Nephron progenitor cell (in vitro differentiated cells): ENCODE data around the gene GNLY.

ENCODE experiments used
- DNase-seq: peaks from one replicate; pipeline ENCODE4 v3.0.0; 2021
- H3K27ac Mint-ChIP-seq: 2 replicates; pipeline ENCODE4 v1.8.0; 2021; ENCODE audit warnings: mild to moderate bottlenecking, moderate library complexity, mixed read lengths
- H3K27me3 Mint-ChIP-seq: 2 replicates; pipeline ENCODE4 v1.8.0; 2021; ENCODE audit warnings: mild to moderate bottlenecking, low read depth, mixed read lengths; ENCODE audit not compliant: poor library complexity
- H3K36me3 Mint-ChIP-seq: 2 replicates; pipeline ENCODE4 v1.8.0; 2021; ENCODE audit warnings: low read depth, mixed read lengths
- H3K4me1 Mint-ChIP-seq: 2 replicates; pipeline ENCODE4 v1.8.0; 2021; ENCODE audit warnings: mixed read lengths
- H3K4me3 Mint-ChIP-seq: 2 replicates; pipeline ENCODE4 v1.8.0; 2021; ENCODE audit warnings: mild to moderate bottlenecking, moderate library complexity, mixed read lengths
- H3K9me3 Mint-ChIP-seq: 2 replicates; pipeline ENCODE4 v1.8.0; 2021; ENCODE audit warnings: mild to moderate bottlenecking, moderate library complexity, mixed read lengths
- TF ChIP-seq, protein P1 (sequence below): fragments of 200-600 bp; sonication (generic); IDR thresholded peaks from 2 replicates; pipeline ENCODE4 v1.5.0; 2021; ENCODE audit warnings: antibody characterized with exemption

GNLY gene

GRCh38 chr2:85734942-85735608, 40.9 kb downstream of the GNLY start:
- TF ChIP-seq, protein P1, sequence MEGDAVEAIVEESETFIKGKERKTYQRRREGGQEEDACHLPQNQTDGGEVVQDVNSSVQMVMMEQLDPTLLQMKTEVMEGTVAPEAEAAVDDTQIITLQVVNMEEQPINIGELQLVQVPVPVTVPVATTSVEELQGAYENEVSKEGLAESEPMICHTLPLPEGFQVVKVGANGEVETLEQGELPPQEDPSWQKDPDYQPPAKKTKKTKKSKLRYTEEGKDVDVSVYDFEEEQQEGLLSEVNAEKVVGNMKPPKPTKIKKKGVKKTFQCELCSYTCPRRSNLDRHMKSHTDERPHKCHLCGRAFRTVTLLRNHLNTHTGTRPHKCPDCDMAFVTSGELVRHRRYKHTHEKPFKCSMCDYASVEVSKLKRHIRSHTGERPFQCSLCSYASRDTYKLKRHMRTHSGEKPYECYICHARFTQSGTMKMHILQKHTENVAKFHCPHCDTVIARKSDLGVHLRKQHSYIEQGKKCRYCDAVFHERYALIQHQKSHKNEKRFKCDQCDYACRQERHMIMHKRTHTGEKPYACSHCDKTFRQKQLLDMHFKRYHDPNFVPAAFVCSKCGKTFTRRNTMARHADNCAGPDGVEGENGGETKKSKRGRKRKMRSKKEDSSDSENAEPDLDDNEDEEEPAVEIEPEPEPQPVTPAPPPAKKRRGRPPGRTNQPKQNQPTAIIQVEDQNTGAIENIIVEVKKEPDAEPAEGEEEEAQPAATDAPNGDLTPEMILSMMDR = no peak
- Mint-ChIP-seq H3K27ac (no peak overlapping the region), H3K4me3 (no peak overlapping the region)

GRCh38 chr2:85735691-85736090, 41.5 kb downstream of the GNLY start:
- peaks cover 20% of the 10 kb centered on the region for H3K27me3 Mint-ChIP-seq
- H3K4me1 Mint-ChIP-seq = peaks cover 24% of the 10 kb centered on the region
- TF ChIP-seq, protein P1 = no peak
- H3K36me3 Mint-ChIP-seq = peaks cover 6% of the 10 kb centered on the region
- H3K27ac Mint-ChIP-seq = no peak overlapping the region
- H3K4me3 Mint-ChIP-seq = no peak overlapping the region
- DNase-seq = no peak
- peaks cover 8% of the 10 kb centered on the region for H3K9me3 Mint-ChIP-seq

More at GRCh38 chr2:85734942-85735608, 40.9 kb downstream of the GNLY start:
- Mint-ChIP-seq H3K36me3 (peaks cover 3% of the 10 kb centered on the region), H3K4me1 (peaks cover 24% of the 10 kb centered on the region), H3K9me3 (peaks cover 4% of the 10 kb centered on the region), H3K27me3 (peaks cover 17% of the 10 kb centered on the region)
- DNase-seq = no peak

- H3K27me3 Mint-ChIP-seq = peaks cover 20% of the 10 kb centered on the region
- no peak for DNase-seq
- TF ChIP-seq, protein P1 = no peak
- H3K9me3 Mint-ChIP-seq = peaks cover 14% of the 10 kb centered on the region
- H3K4me1 Mint-ChIP-seq = peaks cover 21% of the 10 kb centered on the region
- H3K4me3 Mint-ChIP-seq = no peak overlapping the region
- H3K27ac Mint-ChIP-seq = no peak overlapping the region
- H3K36me3 Mint-ChIP-seq = peaks cover 6% of the 10 kb centered on the region
Measured at GRCh38 chr2:85736456-85737355, 42.5 kb downstream of the GNLY start.

DNA sequence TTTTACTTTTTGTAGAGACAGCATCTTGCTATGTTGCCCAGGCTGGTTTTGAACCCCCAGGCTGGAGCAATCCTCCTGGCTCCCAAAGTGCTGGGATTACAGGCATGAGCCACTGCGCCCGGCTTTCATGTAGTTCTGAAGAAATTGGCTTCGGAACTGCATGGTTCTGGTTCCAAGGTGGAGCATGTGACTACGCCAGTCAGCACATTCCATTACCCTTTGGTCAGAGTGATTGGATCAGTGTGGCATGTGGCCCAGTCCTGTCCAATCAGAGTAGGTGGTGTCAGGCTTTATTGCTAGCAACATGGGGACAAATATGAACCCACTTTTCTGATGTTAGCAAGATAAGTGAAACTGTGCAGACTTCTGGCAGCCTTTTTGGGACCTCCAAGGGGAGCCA, 43.3 kb downstream of the GNLY start:
- H3K4me3 Mint-ChIP-seq = no peak overlapping the region
- H3K4me1 Mint-ChIP-seq = peaks cover 26% of the 10 kb centered on the region
- no peak overlapping the region for H3K27ac Mint-ChIP-seq
- H3K9me3 Mint-ChIP-seq = peaks cover 14% of the 10 kb centered on the region
- peaks cover 20% of the 10 kb centered on the region for H3K27me3 Mint-ChIP-seq
- no peak for DNase-seq
- peaks cover 6% of the 10 kb centered on the region for H3K36me3 Mint-ChIP-seq
- TF ChIP-seq, protein P1 = no peak

GRCh38 chr2:85737961-85738360, 43.8 kb downstream of the GNLY start:
- peaks cover 26% of the 10 kb centered on the region for H3K4me1 Mint-ChIP-seq
- H3K27ac Mint-ChIP-seq = no peak overlapping the region
- H3K4me3 Mint-ChIP-seq = no peak overlapping the region
- H3K27me3 Mint-ChIP-seq = peaks cover 16% of the 10 kb centered on the region
- peaks cover 14% of the 10 kb centered on the region for H3K9me3 Mint-ChIP-seq
- TF ChIP-seq, protein P1 = no peak
- DNase-seq = no peak
- peaks cover 6% of the 10 kb centered on the region for H3K36me3 Mint-ChIP-seq
